Activated gamma-delta T cell (primary cell): ENCODE measurements around the gene RALB.
"Not testable (repeated sequence)": the region's sequence is repeated elsewhere in the genome, so short reads cannot be mapped to it uniquely, and the experiment has no call there.

Experiments
- DNase-seq: peaks from one replicate; lab custom pipeline; 2025; lab: John Stamatoyannopoulos, UW

Gene RALB

DNA sequence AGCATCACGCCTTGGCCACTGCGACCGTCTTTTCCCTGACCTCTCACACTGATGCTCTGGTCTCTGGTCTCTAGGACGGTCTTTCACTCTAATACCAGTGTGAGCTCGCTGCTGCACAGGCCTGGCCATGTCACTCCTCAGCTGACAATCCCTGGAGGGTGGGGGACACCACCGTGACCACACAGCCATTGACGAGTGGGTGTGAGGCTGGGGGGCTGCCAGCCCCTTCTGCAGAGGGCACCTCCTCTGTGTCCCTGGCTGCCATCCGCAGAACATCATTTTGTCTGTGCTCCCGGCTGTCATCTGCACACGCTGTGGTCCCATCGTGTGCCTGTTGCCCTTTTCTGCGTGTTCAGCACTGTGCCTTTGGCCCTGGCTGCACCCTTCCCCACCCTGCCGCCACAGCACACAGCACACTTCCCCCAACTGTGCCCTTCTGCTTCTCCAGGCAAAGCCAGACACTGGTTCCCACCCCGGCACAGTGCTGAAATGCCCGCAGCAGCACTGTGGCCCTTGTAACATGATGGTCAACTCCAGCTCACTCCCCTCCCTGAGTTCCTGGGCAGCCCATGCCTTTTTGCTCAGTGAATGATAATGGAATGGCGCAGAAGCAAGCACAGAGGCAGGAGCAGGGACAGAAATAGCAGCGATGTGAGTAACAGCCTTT, 62.8 kb downstream of the RALB start:
- DNase-seq: no peak

DNA sequence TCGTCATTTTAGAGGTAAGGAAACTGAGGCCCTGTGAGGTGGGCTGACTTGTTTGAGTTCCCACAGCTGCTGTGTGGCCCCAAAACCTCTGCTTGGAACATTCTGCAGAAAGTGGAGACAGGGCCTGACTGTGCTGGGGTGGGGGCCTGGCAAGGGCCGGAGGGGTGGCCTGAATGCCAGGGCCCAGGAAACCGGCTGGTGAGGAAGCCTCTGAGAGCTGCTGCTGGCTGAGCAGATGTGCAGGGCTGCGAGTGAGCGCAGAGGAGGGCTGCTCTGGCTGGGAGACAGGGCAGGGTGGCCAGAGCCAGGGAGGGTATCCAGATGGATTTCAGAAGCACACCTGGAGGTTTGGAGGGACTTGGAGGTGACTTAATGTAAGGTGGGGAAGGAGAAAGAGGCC, 63.4 kb downstream of the RALB start:
- no peak for DNase-seq

DNA sequence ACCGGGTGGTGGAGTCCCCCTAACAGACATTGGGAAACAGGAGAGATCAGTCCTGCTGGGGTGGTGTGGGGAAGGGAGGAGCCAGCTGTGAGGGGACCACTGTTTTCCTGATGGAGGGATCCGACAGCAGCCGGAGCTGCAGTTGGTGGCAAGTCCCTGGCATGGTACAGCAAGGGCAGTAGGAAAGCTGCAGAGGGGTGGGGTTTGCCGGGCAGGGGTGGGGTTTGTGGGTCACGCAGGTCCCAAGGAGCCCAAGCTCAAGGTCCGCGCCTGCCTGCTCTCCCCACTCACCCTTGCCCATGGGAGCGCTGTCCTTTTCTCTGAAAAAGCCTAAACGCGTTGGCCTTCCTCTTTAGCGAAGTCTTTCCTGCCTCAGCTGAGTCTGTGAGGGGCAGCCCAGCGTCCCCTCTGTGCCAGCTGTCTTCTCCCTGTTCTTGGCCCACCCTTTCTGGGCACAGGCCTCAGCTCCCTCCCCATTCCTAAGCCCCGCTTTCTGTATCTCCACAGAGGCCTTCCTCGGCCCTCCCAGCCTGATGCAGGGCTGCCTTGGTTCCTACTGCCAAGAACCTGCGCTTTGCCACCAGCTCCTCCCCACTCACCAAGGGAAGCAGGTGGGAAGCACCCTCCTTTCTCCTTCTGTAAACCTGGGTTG, 64.0 kb downstream of the RALB start:
- no peak for DNase-seq

DNA sequence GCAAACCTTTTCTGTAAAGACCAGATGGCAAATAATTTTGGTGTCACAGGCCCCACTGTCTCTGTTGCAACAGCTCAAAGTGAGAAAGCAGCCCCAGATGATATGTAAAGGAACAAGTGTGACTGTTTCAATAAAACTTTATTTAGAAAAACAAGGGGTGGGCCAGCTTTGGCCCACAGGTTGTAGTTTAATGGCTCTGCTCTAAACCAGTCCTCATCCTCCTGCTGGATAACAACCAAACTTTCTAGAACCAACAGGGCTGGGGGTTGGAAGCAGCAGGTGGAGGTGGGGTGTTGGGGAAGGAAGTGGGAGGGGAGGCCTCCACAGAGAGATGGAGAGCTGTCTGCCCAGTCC, 64.5 kb downstream of the RALB start:
- DNase-seq: no peak

GRCh38 chr2:120317916-120318315, 65.3 kb downstream of the RALB start:
- no peak for DNase-seq

- DNase-seq: no peak
These were observed 66.0 kb downstream of the RALB start for GRCh38 chr2:120318626-120319025.

DNA sequence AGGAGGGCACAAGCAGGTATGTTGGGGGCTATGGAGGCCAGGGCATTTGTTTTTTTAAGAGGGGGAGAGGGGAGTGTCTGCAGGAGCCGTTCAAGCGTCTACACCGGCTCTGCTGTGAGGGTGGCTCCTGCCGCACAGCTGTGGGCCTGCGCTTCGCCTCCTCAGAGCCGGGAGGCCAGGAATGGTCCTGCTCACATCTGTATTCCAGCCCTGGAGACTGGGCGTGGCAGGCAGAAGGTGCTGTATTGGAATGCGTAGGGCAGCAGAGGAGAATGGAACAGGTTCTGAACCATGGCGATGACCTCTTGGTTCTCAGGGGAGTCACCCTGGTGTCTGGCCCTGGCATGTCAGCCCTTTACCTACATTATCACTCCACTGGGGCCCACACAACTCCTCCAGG, 66.5 kb downstream of the RALB start:
- no peak for DNase-seq

DNA sequence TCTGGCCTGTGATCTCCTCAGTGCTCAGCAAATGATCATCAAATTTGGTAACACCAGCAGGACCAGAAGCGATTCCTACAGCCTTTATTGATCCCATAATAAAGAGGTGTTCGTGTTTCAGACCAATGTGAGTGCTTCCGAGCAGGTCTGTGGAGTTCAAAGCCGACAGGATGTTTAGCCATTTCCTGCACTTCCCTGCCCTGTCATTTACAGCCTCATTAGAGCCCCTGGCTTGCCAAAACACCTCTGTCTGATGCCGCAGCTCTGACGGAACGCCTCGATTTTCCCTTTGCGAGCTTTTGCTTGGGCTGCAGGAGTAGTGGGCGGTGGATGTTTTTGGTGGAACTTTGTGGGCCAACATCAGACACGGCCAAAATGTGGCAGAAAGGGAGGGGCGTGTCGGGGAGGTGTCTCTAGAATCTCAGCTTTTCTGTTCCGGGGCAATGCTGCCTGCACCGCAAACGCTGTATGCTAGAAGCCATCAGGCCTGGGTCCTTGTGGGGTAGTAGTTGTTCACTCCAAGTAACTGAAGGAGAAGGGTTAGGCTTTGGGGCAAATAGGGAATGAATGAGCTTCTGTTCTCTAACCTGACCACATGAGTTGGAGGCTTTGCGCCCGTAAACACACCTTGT, 67.2 kb downstream of the RALB start:
- DNase-seq: no peak

- DNase-seq: no peak
These were observed 67.7 kb downstream of the RALB start for GRCh38 chr2:120320318-120320851.

- not testable (repeated sequence) for DNase-seq
These were observed 68.4 kb downstream of the RALB start for GRCh38 chr2:120320887-120321556.

GRCh38 chr2:120321721-120322284, 69.2 kb downstream of the RALB start:
- DNase-seq: no peak

GRCh38 chr2:120322329-120322728, 69.7 kb downstream of the RALB start:
- DNase-seq: no peak

DNA sequence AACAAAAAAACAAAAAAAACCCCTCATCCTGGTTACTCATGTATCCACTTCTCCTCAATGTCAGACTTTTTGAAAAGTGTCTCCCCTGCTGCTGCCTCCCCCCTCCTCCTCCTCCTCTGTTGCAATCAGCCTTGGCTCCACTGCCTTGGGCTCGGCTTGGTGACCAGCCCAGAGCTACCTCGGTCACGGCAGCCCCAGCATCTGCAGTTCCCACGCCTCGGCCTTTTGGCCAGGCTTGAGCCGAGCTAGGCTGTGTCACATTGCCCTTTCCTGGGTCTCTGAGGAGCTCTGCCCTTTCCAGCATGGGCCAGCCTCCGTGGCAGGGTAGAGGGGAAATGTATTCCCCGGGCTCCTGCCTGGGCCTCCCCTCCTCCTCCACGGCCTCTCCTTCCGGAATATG, 70.6 kb downstream of the RALB start:
- no peak for DNase-seq

DNA sequence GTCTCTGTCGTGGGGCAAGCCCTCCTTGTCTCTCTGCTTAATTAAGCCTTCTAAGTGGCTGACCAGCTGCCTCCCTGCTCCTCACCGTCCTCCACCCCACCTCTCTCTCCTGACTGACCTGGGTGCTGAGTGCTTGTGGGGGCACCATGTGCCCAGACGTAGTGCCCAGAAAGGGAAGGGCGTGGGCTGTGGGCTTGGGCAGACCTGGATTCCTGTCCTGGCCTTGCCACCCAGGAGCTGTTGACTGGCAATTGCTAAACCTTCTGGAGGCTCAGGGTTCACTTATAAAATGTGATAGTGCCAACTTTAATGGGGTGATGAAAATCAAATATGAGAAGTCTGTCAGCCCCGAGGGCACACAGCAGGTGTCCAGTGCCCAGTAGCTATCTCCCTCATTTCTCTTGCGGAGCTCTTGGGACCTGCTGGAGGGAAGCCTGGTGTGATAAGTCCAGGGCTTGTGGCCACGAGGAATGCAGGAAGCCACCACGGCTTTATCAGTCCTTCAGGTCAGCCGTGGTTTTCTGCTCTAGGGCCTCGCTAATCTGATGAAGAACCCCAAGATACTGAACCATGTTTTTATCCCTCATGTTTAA, 71.3 kb downstream of the RALB start:
- no peak for DNase-seq

- DNase-seq: no peak
These were observed 72.3 kb downstream of the RALB start for GRCh38 chr2:120324933-120325332.

DNA sequence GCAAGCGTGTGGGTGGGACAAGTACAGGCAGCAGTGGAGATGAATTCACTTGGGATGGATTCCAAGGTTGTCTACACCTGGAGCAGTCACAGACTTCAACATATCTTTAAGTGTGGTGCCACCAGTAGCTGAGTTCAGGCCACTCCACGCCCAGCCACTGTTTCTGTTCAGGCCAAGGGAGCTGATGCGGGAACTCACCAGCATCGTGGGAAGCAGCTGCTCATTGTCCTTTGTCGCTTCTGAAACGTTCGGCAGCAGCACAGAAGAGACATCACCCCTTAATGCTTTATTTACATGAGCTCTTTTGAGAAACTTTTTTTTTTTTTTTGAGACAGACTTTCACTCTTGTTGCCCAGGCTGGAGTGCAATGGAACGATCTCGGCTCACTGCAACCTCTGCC, 73.4 kb downstream of the RALB start:
- no peak for DNase-seq

GRCh38 chr2:120330946-120331822, 78.5 kb downstream of the RALB start:
- no peak for DNase-seq

DNA sequence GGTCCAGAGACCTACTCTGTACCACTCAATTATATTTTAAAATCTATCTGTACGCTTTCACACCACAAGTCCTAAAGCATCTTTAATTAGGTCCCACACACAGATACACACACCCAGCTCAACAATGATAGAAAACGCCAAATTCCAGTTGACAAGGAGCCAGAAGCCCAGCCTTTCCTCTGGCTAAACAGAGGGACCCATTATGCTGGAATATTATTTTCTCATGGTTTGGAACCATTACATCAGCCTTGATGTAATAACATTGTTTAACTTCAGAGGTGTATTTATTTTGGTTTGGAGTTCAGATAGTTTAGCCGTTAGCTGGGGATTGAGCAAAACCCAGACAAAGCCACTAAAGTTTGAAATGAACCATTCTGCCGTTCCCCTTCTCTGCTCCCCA, 79.3 kb downstream of the RALB start:
- no peak for DNase-seq

DNA sequence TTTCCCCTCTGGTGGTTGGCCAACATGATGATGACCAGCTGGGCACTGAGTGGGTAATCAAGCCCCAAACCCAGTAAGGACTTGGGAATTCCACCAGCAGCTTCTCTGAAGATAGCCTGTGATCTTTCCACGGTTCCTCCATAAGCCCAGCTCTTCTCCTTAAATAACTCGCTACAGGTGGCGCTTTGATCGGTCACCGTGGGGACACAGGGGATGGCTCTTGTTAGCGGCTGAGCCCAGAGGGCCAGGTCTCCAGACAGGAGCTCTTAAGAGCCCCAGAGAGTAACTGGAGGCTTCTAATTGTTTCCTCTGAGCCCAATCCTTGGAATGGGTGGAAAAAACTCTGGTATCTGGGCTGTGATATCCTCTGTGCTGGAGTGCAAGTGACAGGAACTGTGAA, 79.7 kb downstream of the RALB start:
- DNase-seq: no peak

- DNase-seq: no peak
These were observed 81.4 kb downstream of the RALB start for GRCh38 chr2:120334068-120334467.

DNA sequence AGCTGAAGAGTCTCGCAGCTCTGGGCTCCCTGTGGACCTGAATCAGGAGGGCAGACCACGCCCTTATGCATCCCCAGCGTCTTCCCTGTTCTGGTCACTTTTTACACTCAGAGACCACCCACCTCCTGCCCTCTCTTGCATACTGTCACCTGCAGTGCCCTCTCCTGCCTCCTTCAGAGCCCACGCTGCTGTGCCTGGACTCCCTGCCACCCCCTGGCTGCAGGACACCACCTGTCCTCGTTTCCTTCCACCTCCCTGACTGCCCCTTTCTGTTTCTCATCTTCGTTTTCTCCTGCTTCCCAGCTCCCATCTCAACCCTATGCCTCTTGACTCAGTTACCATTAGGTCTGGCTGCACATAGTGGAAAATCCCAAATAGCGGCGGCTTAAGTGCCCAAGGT, 84.1 kb downstream of the RALB start:
- no peak for DNase-seq
